AG04450 (cell line): ENCODE data around the gene KCNJ11. TPM values are rescaled to one million over a fixed set of nuclear protein-coding genes. Genes with fewer than 3 reads are reported as not detected.

Source experiments
- CTCF ChIA-PET: fragments of 300-600, 350-600 bp; formaldehyde crosslinking; extraction: SDS; loops from one replicate; lab custom pipeline; 2022; ENCODE audit warnings: antibody characterized with exemption, inconsistent platforms; lab: Charles Lee
- POLR2A ChIA-PET: fragments of 350-600 bp; formaldehyde crosslinking; extraction: SDS; loops from one replicate; lab custom pipeline; 2021; ENCODE audit warnings: antibody characterized with exemption, inconsistent platforms; lab: Yijun Ruan, JAX
- DNase-seq: peaks from one replicate; pipeline ENCODE4 v3.0.0-alpha.2; 2011; ENCODE audit warnings: low read depth, low spot score
- H3K27ac ChIP-seq: one replicate; pipeline ENCODE4 v1.5.1; 2012; ENCODE audit warnings: low read depth, low read length, control low read depth
- H3K27me3 ChIP-seq: one replicate; pipeline ENCODE4 v1.6.0; 2012; ENCODE audit warnings: low read length; ENCODE audit not compliant: control insufficient read depth, insufficient read depth
- H3K4me3 ChIP-seq: 2 replicates; pipeline ENCODE4 v1.5.1; 2011; ENCODE audit warnings: mild to moderate bottlenecking, low read depth, low read length, control low read depth
- H3K9me3 ChIP-seq: 2 replicates; pipeline ENCODE4 v1.5.1; 2012; ENCODE audit warnings: low read length; ENCODE audit not compliant: control insufficient read depth, insufficient read depth
- polyA plus RNA-seq: library from polyadenylated mRNA; depleted of rRNA; stranded (reverse); fragments of >200 nt; gene quantifications from 2 replicates; pipeline ENCODE4 v1.2.3, GENCODE V29; 2011
- TF ChIP-seq, protein P1 (sequence below): IDR thresholded peaks from 2 replicates; pipeline ENCODE4 v1.5.1; 2011; ENCODE audit warnings: low read depth, low read length, control low read depth, inconsistent platforms

KCNJ11 gene
- polyA plus RNA-seq, 1 experiment: not detected

- POLR2A ChIA-PET: interaction anchor here (0.5 kb wide), 1 partner anchor 51 kb away, joined by 5 read pairs; no protein-coding TSS in a partner anchor
- no peak for DNase-seq
- Histone ChIP-seq H3K27me3 (peaks cover 14% of the 10 kb centered on the region), H3K4me3 (no peak overlapping the region), H3K9me3 (no peaks in the 10 kb centered on the region), H3K27ac (no peak overlapping the region)
- CTCF ChIA-PET: no interaction called here
- TF ChIP-seq, protein P1, sequence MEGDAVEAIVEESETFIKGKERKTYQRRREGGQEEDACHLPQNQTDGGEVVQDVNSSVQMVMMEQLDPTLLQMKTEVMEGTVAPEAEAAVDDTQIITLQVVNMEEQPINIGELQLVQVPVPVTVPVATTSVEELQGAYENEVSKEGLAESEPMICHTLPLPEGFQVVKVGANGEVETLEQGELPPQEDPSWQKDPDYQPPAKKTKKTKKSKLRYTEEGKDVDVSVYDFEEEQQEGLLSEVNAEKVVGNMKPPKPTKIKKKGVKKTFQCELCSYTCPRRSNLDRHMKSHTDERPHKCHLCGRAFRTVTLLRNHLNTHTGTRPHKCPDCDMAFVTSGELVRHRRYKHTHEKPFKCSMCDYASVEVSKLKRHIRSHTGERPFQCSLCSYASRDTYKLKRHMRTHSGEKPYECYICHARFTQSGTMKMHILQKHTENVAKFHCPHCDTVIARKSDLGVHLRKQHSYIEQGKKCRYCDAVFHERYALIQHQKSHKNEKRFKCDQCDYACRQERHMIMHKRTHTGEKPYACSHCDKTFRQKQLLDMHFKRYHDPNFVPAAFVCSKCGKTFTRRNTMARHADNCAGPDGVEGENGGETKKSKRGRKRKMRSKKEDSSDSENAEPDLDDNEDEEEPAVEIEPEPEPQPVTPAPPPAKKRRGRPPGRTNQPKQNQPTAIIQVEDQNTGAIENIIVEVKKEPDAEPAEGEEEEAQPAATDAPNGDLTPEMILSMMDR: no peak
Observed at GRCh38 chr11:17414992-17415391, 26.5 kb upstream of the KCNJ11 start.

- TF ChIP-seq, protein P1: no peak
- peaks cover 10% of the 10 kb centered on the region for H3K27me3 ChIP-seq
- no peak for DNase-seq
- POLR2A ChIA-PET: no interaction called here
- H3K27ac ChIP-seq: no peak overlapping the region
- H3K4me3 ChIP-seq: no peak overlapping the region
- CTCF ChIA-PET: no interaction called here
- no peaks in the 10 kb centered on the region for H3K9me3 ChIP-seq
Observed at GRCh38 chr11:17414317-17414737, 25.9 kb upstream of the KCNJ11 start.

- DNase-seq: no peak
- no peak overlapping the region for H3K27ac ChIP-seq
- POLR2A ChIA-PET: no interaction called here
- peaks cover 5% of the 10 kb centered on the region for H3K27me3 ChIP-seq
- H3K4me3 ChIP-seq: no peak overlapping the region
- CTCF ChIA-PET: no interaction called here
- no peaks in the 10 kb centered on the region for H3K9me3 ChIP-seq
- TF ChIP-seq, protein P1: no peak
Observed at GRCh38 chr11:17413414-17414316, 25.2 kb upstream of the KCNJ11 start.

DNA sequence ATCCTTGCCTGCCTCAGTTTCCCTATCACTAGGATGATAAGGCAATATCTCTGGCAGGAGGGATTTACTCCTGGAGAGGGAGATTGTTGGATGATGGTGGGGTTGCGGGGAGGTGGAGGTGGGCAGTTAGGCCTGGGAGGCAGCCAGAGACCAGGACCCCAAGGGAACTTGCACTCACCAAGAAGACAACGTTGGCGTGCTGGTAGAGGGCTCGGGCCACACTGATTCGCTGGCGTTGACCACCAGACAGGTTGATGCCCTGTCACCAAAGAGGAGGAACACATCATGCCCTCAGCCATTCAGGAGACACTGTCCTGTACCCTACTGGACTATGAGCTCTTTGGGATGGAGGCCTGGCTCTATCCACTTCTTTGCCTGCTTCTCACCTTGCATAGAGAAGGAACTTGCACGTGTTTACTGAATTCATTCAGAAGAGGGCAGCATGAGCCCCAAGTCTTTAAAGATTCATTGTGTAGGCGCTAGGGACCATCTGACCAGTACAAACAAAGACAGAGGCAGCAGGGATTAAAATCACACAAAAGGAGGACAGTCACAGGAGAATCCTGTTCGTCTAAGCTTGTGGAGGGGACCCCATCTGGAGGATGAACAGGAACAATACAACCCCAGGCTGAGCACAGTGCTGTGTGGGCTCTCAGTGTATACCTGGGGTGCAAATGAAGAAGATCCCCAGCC, 24.2 kb upstream of the KCNJ11 start:
- H3K27me3 ChIP-seq: peaks cover 5% of the 10 kb centered on the region
- DNase-seq: no peak
- TF ChIP-seq, protein P1: no peak
- H3K4me3 ChIP-seq: no peak overlapping the region
- H3K9me3 ChIP-seq: no peaks in the 10 kb centered on the region
- CTCF ChIA-PET: no interaction called here
- no peak overlapping the region for H3K27ac ChIP-seq
- POLR2A ChIA-PET: no interaction called here

DNA sequence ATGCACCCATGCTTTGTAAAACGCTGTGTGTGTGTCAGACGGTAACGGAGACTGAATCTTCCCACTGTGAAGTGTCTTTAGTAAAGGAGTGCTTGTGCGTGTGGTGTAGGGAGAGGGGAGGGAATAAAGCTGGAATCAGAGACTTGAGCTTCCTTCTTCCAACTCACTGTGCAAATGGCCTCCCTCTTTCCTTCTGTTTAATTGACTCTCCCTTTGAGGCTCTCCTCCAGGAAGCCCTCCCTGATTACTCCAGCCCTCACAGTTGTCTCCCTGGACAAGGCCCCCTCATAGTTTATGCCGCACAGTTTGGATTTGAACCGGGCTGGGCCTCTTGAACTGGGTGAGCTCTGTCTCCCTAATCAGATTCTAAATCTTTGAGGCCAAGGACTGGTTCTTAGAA, 23.0 kb upstream of the KCNJ11 start:
- TF ChIP-seq, protein P1: no peak
- POLR2A ChIA-PET: no interaction called here
- CTCF ChIA-PET: no interaction called here
- no peaks in the 10 kb centered on the region; the same call in 1 of the 2 replicates for H3K9me3 ChIP-seq
- no peak overlapping the region for H3K4me3 ChIP-seq
- no peak for DNase-seq
- H3K27me3 ChIP-seq: peaks cover 5% of the 10 kb centered on the region
- H3K27ac ChIP-seq: no peak overlapping the region
